ENCODE data around the gene CX3CR1.

DNA sequence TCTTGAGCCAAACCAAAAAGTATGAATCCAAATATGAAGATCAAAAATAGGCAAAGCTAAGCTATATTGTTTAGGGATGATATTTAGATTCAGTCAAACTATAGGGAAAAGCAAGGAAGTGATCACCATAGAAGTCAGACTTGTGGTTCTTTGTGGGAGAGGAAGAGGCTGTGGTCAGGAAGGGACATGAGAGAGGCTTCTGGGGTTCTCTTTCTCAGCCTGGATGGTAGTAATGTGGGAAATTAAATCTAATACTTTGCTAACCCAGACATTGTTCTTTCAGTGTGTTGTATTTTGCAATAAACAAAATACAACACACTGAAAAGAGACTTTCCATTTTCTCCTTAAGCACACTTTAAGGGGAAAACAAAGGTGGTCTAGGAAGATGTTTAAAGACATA, 3.1 kb downstream of the CX3CR1 start:
- TF ChIP-seq CTCF (IDR thresholded peaks at IDR 0.05; ENCODE audit: low read length) (no peak), EZH2 (IDR thresholded peaks at IDR 0.05; ENCODE audit: borderline replicate concordance, low read length) (no peak)
